HG03025 (cell line): ENCODE measurements around the gene CDKAL1.
"Not testable (repeated sequence)": the region's sequence is repeated elsewhere in the genome, so short reads cannot be mapped to it uniquely, and the experiment has no call there.

ENCODE experiments used
- ATAC-seq: cut with Tn5 transposase; IDR thresholded peaks from one replicate; pipeline ENCODE4 v1.9.1; 2021; ENCODE audit warnings: mild to moderate bottlenecking, moderate library complexity; ENCODE audit not compliant: unreplicated experiment, low FRiP score

Gene CDKAL1

DNA sequence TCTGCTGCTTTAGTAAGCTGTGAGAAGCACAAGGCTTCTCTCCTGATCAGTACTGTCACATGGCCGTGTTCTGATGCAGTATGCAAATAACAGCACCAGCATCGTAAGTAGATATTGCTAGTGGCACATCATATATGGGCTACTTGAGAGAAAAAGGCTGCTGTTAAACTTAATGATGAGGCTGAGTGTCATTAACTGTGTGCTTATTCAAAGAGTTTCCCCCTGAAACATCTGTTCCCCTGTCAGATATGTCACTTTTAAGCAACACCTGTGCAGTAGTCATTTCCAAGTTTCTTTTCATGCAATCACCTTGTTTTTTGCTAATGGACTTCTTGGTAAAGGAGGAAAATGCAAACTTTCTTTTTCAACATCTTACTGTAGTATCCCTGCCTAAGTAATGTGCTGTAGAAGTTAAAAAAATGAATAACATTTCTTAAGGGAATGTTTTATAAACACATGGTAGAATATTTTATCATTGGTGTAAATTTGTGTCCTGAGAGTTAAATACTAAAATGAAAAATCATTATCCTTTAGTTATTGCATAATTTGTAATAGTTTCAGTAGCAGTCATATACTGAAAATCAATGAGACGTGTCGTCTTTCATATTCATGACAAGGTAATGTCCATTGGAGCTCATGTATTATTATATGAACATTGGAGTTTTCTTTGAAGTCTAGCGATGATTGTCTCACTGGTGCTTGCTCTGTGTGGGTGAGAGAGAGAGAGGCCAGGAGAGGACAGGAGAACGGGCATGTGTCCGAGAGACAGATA, 366.3 kb downstream of the CDKAL1 start:
- peak; percentile 70 for ATAC-seq

DNA sequence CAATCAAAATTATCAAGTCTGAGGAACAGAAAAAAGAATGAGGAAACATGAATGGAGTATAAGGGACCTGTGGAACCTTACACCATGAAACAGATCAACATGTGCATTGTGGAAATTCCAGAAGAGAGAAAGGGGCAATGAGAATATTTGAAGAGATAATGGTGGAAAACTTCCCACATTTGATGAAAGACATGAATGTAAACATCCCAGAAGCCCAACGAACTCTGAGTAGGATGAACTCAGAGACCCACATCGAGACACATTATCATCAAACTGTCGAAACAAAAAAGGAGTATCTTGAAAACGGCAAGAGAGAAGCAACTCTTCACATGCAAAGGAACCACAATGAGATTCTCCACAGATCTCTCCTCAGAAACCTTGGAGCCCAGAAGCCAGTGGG, 371.1 kb downstream of the CDKAL1 start:
- no peak for ATAC-seq

DNA sequence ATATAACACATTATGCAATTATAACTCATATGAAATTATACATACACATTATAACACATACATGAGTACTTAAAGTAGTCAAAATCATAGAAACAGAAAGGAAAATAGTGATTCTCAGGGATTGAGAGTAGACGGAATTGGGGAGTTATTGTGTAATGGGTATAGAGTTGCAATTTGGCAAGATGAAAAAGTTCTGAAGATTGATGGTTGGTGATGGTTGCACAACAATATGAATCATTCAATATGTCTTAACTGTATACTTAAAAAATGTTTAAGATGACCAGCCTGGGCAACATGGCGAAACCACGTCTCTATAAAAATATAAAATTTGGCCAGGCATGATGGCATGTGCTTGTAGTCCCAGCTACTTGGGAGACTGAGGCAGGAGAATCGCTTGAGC, 372.7 kb downstream of the CDKAL1 start:
- no peak for ATAC-seq

DNA sequence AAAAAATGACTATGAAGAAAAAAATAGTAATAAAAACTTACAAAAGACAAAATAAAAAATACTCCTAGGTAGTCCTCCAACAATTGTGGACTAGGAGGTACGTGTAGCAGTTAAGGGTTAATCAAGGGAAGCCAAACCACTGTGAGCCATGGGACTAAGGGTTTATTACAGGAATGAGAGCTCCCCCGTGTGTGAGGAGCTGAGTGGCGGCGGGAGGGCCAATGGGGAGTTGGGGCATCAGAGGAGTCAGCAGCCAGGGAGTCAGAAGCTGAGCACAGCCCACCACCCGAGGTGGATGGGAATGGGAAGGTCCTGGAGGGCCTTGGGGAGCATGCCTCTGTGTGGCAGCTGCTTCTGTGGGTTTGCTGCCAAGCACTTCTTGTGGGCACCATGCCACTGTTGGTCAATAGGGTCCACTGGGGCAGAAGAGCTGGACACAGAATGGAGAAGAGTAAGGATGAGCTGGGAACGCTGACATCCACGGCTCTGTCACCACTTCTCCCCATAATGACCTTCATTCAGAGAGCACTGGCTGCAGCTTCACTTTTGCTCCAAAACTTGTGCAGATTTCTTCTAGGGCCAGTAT, 373.3 kb downstream of the CDKAL1 start:
- no peak for ATAC-seq

DNA sequence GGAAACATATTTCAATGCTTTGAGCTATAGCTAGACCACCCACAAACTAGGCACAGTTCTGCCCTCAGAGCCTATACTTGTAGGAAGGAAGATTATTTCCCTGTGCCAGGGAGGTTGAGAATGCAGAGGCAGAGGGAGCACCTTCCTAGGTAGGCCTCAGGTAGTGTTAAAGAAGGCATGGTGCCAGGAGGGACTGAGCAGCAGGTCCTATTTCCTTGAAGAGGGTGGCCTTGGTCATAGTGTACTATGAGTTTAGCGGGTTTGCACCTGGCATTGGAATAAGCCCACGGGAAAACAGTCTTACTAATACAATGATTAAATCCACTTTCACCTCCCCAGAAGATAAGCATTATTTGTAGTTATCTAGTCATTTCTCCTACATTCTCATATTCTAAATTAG, 375.4 kb downstream of the CDKAL1 start:
- ATAC-seq = no peak

DNA sequence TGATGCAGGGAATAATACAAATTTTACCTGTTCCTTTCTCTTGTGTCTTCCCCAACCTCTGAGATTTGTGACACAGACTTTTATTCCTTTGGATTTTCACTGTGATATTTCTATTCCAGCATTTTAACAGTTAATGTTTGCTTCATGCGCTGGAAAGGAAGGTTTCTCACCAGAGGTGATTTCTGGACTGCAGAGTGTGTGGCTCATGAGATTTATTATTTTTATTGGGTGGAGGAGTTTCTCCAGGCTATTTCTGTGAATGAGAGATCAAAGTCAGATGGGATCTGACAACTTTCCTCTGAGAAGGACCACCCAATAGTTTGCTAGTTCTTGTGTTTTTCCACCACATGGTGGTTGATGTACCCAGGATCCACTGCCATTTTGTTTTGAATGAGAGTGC, 377.5 kb downstream of the CDKAL1 start:
- no peak for ATAC-seq

DNA sequence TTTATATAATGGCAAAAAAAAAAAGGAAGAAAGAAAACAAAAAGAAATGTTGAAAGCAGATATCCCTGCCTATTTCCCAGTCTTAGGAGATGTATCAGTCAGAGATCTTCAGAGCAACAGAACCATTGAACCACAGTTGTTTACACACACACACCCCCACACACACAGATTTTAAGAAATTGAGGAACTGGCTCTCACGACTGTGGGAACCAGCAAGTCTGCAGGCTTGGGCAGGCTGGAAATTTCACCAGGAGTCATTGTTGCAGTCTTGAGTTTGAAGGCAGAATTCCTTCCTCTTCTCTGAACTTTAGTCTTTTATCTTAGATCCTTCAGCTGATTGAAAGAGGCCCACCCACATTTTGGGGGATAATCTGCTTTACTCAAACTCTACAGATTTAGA, 380.9 kb downstream of the CDKAL1 start:
- ATAC-seq = no peak

DNA sequence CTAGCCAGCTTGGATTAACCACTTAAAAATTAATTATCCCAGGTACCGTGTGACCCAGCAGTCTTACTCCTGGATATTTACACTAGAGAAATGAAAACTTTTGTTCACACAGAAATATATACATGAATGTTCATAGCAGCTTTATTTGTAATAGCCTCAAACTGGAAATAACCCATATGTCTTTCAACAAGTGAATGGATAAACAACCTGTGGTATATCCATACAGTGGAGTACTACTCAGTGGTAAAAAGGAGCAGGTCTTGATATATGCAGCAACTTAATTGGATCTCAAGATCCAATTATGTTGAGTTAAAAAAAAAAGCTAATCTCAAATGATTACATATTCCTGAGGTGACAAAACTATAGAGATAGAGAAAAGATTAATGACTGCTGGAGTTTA, 381.4 kb downstream of the CDKAL1 start:
- no peak for ATAC-seq

DNA sequence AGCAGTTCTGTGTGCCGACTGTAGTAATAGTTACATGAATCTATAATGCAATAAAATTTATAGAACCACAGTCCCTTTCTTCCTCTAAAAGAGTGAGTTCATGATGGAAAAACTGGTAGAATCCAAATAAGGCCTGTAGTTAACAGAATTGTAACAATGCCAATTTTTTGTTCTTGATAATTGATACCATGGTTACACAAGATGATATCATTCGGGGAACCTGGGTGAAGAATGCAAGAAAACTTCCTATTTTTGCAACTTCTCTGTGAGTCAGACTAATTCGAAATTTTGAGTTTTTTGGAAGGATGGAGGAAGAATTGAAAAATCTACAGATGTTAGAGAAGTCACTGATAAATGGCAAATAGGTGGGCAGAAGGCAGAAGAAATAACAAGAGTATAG, 381.8 kb downstream of the CDKAL1 start:
- ATAC-seq = no peak

DNA sequence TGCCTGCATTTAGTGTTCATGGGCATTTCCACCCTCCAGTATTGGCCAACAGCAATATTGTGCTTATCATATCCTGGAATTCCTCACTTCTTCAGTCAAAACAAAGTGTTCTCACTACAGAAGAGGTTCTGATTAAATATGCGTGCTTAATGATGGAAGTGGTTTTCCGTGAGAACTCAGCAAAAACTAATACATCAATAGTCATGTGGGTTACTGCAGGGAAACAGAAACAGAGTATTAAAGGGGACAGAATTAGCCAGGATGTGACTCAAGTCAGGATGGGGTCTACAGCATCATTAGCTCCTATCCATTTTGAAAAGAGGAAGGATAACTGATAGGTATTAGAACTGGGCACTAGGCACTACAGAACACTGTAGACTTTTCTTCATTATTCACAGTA, 384.6 kb downstream of the CDKAL1 start:
- no peak for ATAC-seq

DNA sequence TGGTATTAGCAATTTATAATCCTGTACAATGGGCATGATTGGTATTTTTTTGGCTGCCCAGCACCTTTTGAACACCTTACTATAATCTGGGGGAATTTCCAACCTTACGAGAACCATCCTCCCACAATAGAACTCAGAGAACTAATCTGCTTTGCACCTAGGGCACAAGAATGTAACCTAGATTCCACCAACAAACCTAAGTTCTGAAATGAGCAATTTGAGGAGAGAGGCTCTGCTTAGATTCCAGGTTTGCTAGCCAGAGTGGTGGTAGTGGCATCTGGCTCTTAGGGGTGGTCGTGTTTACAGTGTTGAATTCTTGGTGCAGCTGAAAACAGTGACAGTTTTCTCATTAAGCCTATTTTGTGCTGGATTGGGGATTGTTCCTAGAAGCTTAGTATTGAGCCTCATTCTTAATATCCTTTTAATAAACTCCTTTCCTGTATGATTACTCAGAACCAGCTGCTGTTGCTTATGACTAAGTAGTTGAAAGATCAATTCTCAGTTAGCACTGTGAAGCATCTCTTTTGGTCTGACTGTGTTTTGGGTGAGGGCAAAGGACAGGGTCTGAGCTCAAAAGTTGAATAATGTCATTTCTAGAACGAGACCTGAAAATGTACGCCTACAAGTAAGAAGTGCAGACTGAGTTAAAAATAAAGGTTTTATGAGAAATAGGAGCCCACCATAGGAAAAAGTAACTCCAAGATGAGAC, 385.6 kb downstream of the CDKAL1 start:
- ATAC-seq = peak; percentile 77

DNA sequence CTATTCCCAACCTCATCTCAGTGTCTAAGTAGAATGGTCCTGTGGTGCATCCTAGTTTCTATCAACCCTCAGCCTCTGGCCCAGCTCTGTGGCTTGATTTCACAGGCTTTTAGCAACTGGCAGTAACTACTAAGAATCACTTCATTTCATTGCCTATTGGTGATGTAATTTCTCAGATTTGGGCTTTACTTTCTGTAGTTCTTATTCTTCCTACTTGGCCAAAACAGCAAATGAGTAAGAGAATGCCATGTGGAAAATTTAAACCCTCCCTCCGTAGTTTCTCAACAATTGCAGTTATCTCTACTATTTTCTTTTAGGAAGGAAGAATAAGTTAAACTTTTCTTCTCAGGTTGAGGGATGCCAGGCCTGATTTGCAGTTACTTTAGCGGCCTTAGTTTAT, 387.3 kb downstream of the CDKAL1 start:
- ATAC-seq = no peak

DNA sequence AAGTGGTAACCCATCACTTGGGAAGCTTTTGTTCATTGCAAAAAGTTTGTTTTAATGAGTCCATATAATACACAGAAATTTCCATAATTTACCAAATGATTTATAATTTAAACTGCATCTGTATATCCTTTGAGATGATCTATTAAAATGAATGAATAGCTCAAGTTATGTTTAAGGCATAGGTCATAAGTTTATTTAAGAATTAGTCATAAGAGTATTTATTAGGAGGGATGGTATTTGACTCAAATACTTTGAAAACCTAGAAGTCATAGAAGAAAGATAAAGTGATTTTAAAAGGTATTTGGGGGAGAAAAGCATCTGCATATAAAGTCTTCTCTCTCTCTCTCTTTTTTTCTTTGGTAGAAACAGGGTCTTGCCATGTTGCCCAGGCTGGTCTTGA, 388.5 kb downstream of the CDKAL1 start:
- ATAC-seq = no peak

DNA sequence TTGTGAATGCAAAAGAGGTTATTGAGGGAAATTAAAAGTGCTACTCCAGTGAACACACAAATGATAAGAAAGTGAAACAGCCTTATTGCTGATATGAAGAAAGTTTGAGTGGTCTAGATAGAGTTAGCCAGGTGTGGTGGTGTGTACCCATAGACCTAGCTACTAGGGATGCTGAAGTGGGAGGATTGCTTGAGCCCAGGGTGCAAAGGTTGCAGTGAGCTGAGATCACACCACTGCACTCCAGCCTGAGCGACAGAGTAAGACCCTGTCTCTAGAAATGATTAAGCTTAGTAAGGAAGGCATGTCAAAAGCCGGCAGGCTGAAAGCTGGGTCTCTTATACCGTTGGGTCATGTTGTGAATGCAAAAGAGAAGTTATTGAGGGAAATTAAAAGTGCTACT, 389.8 kb downstream of the CDKAL1 start:
- ATAC-seq = not testable (repeated sequence)

DNA sequence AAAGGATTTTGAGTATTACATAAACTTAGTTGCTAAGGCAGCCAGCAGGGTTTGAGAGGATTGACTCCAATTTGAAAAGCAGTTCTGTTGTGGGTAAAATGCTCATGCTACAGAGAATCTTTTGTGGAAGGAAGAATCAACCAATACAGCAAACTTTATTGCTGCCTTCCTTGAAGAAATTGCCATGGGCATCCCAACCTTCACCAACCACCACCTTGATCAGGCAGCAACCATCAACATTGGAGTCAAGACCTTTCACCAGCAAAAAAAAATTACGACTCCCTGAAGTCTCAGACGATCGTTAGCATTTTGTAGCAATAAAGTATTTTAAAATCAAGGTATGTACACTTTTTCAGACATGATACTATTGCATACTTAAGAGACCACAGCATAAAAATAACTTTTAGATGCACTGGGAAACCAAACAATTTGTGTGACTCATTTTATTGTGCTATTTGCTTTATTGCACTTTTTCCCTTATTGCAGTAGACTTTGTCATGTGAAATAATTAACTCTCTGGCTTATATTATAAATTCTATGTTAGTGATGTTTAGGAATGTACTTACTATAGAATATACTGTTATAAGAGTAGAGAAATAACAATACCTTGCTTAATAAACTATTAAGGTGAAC, 390.8 kb downstream of the CDKAL1 start:
- no peak for ATAC-seq

DNA sequence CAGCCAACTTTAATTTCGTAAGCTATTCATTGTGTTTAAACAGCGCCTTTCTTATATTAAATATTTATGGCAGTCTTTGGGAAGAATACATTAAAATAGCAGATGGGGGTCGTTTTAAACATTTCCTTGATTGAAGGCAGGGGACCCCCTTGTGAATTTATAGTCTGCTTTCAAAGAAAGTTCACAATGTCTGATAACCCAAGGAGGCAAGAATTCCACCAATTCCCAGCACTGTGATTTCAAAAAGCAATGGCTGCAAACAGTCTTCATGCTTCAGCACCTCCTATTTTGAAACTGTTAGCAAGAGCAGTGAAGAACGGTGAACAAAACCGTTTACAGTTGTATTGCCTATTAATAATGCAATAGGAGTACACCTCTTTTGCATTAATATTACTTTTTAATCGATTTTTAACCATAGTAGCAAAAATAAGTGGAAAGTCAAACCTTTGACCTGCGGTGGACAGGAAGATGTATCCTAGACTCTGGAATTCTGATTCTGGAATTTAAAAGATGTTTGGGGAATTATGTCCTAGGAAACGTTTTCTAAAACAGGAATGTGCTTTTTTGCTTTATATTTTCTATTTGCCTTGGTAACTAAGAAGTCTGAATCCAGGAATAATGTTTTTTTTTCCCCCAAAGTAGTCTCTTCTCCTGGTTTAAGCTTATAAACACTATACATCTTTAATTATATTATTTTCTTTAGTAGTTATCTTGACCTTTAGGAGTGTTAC, 393.0 kb downstream of the CDKAL1 start:
- ATAC-seq = no peak

DNA sequence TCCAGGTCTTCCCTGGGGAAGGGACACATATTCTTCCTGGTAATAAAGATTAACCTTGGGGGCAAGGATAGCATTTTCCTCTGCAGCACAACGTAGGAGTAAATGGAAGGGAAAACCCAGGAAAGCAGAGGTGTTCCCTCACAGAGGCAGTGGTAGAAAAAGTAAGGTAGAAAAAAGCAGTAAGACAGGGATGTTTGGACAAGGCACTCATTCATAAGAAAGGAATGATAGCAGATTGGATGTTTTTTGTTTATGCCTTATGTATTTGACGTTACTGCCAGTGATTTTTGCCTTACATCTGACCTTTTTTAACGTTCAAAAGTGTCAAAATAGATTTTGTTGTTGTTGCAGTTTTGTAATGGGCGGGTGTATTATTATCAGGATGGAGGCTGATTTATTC, 395.0 kb downstream of the CDKAL1 start:
- ATAC-seq = no peak

DNA sequence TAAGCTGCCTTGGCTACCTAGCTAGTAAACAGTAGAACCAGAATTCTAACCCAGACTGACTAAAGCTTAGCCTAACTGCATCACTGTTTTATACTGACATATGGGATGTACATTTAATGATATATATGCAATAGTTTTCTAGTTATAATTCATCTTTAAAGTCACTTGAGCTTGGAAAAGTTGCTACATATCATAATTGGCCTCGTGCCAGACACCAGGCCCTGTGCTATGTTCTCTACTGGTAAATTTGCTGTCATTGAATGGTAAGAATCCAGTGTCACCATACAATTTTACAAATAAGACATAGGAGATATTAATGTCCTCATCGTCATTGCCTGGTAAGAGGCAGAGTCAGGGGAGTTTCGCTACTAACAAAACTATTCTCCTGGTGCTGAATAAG, 396.8 kb downstream of the CDKAL1 start:
- ATAC-seq = no peak

DNA sequence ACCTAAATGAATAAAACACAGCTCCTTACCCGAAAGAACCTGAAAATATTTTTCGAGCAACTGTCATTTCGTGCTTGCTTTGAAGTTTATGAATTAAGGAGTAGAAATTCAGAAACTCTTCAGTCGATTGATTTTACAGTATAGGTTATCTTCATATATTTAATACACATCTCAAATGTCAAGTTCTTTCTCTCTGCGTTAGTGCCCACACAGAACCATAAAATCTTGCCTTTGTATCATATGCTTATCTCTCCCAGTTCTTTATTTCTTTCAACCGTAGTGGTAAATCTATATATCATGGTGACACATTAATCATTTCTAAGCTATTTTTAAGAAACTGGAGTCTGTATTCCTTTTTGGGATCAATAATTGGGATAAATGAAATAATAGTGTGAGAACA, 397.5 kb downstream of the CDKAL1 start:
- no peak for ATAC-seq

DNA sequence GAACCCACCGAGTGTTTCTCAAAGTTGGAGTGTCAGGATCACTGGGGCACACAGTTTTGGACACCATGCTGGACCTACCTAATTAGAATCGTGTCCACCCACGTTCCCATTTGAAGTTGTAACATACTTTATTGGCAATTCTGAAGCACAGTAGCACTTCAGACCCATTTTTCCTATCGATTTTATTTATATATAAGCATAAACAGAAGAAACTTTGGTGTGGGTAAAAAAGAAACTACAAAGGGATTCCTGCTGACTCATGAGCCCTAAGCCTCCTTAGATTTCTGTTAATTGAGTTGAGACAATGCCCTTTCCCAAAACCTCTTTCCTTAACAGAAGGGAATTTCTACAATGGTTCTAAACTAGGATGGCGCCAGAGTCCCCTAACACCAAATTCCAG, 398.0 kb downstream of the CDKAL1 start:
- ATAC-seq = no peak
